ENCODE measurements around the gene GALNT8.

Gene GALNT8

GRCh38 chr12:4719821-4720636 lies at the start of gene GALNT8:
TSS of gene GALNT8 (plus strand) at chr12:4720400. CDS start at chr12:4720678, 278 bp downstream.
- TF ChIP-seq GATA3 (IDR thresholded peaks at IDR 0.05; ENCODE audit: low read depth, low read length) = no peak
- TF ChIP-seq GATA2 (IDR thresholded peaks at IDR 0.05; ENCODE audit: low read depth, low read length) = no peak

- TF ChIP-seq GATA2 (IDR thresholded peaks at IDR 0.05; ENCODE audit: low read depth, low read length) = no peak
- TF ChIP-seq GATA3 (IDR thresholded peaks at IDR 0.05; ENCODE audit: low read depth, low read length) = no peak
Measured at GRCh38 chr12:4679711-4680110, 40.5 kb upstream of the GALNT8 start.

- TF ChIP-seq GATA3 (IDR thresholded peaks at IDR 0.05; ENCODE audit: low read depth, low read length) = no peak
- TF ChIP-seq GATA2 (IDR thresholded peaks at IDR 0.05; ENCODE audit: low read depth, low read length) = no peak
Measured at GRCh38 chr12:4681732-4682131, 38.5 kb upstream of the GALNT8 start.

GRCh38 chr12:4685317-4685716 lies 34.9 kb upstream of the GALNT8 start:
- TF ChIP-seq GATA3 (IDR thresholded peaks at IDR 0.05; ENCODE audit: low read depth, low read length) (no peak), GATA2 (IDR thresholded peaks at IDR 0.05; ENCODE audit: low read depth, low read length) (no peak)

GRCh38 chr12:4690760-4691159 lies 29.4 kb upstream of the GALNT8 start:
- TF ChIP-seq GATA3 (IDR thresholded peaks at IDR 0.05; ENCODE audit: low read depth, low read length) (no peak), GATA2 (IDR thresholded peaks at IDR 0.05; ENCODE audit: low read depth, low read length) (no peak)

- TF ChIP-seq GATA3 (IDR thresholded peaks at IDR 0.05; ENCODE audit: low read depth, low read length) (no peak), GATA2 (IDR thresholded peaks at IDR 0.05; ENCODE audit: low read depth, low read length) (no peak)
Measured at GRCh38 chr12:4700621-4701026, 19.6 kb upstream of the GALNT8 start.

GRCh38 chr12:4701395-4702190 lies 18.6 kb upstream of the GALNT8 start:
- TF ChIP-seq GATA2 (IDR thresholded peaks at IDR 0.05; ENCODE audit: low read depth, low read length) (no peak), GATA3 (IDR thresholded peaks at IDR 0.05; ENCODE audit: low read depth, low read length) (no peak)

GRCh38 chr12:4703676-4704075 lies 16.5 kb upstream of the GALNT8 start:
- TF ChIP-seq GATA3 (IDR thresholded peaks at IDR 0.05; ENCODE audit: low read depth, low read length) = no peak

GRCh38 chr12:4705824-4706223 lies 14.4 kb upstream of the GALNT8 start:
- TF ChIP-seq GATA3 (IDR thresholded peaks at IDR 0.05; ENCODE audit: low read depth, low read length) = no peak
- no peak for TF ChIP-seq GATA2 (IDR thresholded peaks at IDR 0.05; ENCODE audit: low read depth, low read length)

- no peak for TF ChIP-seq GATA2 (IDR thresholded peaks at IDR 0.05; ENCODE audit: low read depth, low read length)
- TF ChIP-seq GATA3 (IDR thresholded peaks at IDR 0.05; ENCODE audit: low read depth, low read length) = no peak
Measured at GRCh38 chr12:4707306-4707705, 12.9 kb upstream of the GALNT8 start.

GRCh38 chr12:4710113-4710512 lies 10.1 kb upstream of the GALNT8 start:
- no peak for TF ChIP-seq GATA3 (IDR thresholded peaks at IDR 0.05; ENCODE audit: low read depth, low read length)
- TF ChIP-seq GATA2 (IDR thresholded peaks at IDR 0.05; ENCODE audit: low read depth, low read length) = no peak

- TF ChIP-seq GATA3 (IDR thresholded peaks at IDR 0.05; ENCODE audit: low read depth, low read length) (no peak), GATA2 (IDR thresholded peaks at IDR 0.05; ENCODE audit: low read depth, low read length) (no peak)
Measured at GRCh38 chr12:4714879-4715278, 5.3 kb upstream of the GALNT8 start.

- TF ChIP-seq GATA2 (IDR thresholded peaks at IDR 0.05; ENCODE audit: low read depth, low read length) (no peak), GATA3 (IDR thresholded peaks at IDR 0.05; ENCODE audit: low read depth, low read length) (no peak)
Measured at GRCh38 chr12:4717806-4718205, 2.4 kb upstream of the GALNT8 start.

GRCh38 chr12:4720637-4720995 lies 416 bp downstream of the GALNT8 start:
- TF ChIP-seq GATA3 (IDR thresholded peaks at IDR 0.05; ENCODE audit: low read depth, low read length) (no peak), GATA2 (IDR thresholded peaks at IDR 0.05; ENCODE audit: low read depth, low read length) (no peak)

- no peak for TF ChIP-seq GATA3 (IDR thresholded peaks at IDR 0.05; ENCODE audit: low read depth, low read length)
Measured at GRCh38 chr12:4723226-4723625, 3.0 kb downstream of the GALNT8 start.
